Cardiac septum (tissue), 1 donor: ENCODE measurements around the gene WWC2. TPM values are rescaled to one million over a fixed set of nuclear protein-coding genes. Genes with fewer than 3 reads are reported as not detected.

ENCODE experiments used
- DNase-seq: peaks from one replicate; pipeline ENCODE4 v3.0.0-alpha.2; 2020; ENCODE audit warnings: low spot score
- intact Hi-C: fragments of 100-400 bp; cut with DNase I; formaldehyde crosslinking; loops from one replicate; pipeline ENCODE4 v1.14.0; 2022
- long read RNA-seq: library from polyadenylated mRNA; unstranded; transcript quantifications from one replicate; pipeline ENCODE4 v2.0.0, GENCODE V29; 2021
- total RNA-seq: library from RNA; stranded (reverse); fragmentation: NEBNext Ultra II Directional; extraction: Animal tissue kit (Norgen Biotek cat#: 25700); gene quantifications from one replicate; pipeline ENCODE4 v1.2.1, GENCODE V29; 2021
- donor health status: DM: no; HTN: no; CAD: no.

Gene WWC2
- 38.3 TPM for total RNA-seq
- long read RNA-seq, full-length matches to known transcripts = 23 of 43 reads
- long read RNA-seq, partial matches to known transcripts = 11 of 43 reads
- long read RNA-seq, other reads (novel, unspliced or antisense) = 9 of 43 reads

DNA sequence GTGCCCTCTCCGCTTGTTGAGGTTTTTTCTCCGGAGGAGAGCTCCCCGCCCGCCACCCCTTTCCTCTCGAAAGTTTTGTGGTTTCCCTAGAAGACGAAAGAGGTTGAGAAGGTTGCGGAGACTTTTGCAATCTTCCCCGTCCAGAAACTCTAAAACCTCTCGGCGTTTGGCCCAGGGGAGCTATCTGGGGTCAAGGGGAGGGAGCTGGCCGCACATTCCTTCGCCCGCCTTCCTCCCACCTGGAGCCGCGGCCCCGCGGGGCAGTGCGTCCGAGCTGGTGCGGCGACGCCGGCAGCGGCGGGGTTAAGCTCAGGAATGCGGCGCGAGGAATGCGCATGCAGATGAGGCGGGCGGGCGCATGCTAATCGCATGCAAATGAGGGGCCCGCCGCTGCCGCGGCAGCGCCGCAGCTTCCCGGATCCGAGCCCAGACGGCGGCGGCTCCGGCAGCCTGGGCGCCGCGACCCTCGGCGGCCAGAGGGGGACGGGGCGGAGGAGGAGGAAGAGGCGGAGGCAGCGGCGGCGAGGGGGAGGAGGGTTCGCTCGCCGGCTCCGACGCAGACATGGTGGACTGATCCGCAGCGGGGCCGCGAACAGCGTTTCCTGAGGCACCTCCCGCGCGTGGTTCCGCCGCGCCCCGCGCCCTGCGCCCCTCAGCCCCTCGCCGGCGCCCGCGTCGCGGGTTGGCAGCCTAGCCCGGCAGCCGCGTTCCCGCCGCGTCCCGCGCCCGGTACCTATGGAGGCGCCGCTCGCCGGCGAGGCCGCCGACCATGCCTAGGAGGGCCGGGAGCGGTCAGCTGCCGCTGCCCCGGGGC is at the start of gene WWC2:
WWC2 (plus strand) TSS at position 535 of the 814 bp plus-strand sequence; CDS start at position 770, 235 bp downstream.
- intact Hi-C loops = loop anchor here (5.0 to 10.0 kb wide), 3 partner anchors 43 to 406 kb away; partner anchors contain the start of gene ING2
- DNase-seq = peak; percentile 94

GRCh38 chr4:183053681-183054080 is 45.4 kb upstream of the WWC2 start:
- no peak for DNase-seq
- intact Hi-C loops = no loop called here

- intact Hi-C loops = no loop called here
- DNase-seq = no peak
These were observed 41.8 kb upstream of the WWC2 start for GRCh38 chr4:183057255-183057654.

DNA sequence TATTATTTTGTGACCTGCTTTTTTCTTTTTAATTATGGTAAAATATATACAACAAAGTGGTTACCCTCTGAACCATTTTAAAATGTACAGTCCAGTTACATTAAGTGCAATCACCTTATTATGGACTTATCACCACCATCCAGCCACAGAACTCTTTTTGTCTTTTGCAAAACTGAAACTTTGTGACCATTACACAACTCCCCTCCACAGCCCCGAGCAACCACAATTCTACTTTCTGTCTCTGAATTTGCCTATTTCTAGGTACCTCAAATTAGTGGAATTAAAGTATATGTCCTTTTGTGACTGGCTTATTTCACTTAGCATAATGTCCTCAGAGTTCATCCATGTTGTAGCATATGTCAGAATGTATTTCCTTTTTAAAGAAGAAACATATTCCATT is 39.3 kb upstream of the WWC2 start:
- DNase-seq = no peak
- intact Hi-C loops = no loop called here

DNA sequence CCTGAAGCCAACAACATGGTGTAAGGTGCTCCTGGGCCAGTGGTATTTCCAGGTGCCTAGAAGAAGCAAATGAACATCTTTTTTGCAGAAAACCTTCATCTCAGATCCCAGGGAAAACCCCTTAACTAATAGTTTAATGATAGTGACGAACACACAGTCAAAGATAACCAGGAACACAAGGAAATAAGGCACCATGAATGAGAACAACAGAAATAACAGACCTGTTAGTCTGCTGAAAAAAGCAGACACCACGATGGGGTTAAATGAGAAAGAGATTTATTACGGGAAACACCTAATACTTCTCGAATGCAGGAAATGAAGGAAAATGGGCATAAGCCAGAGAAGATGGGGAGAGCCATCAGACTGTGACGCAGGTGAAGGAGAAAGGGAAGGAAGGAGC is 30.6 kb upstream of the WWC2 start:
- DNase-seq = no peak
- intact Hi-C loops = no loop called here

- intact Hi-C loops = no loop called here
- no peak for DNase-seq
These were observed 27.8 kb upstream of the WWC2 start for GRCh38 chr4:183071222-183071621.

DNA sequence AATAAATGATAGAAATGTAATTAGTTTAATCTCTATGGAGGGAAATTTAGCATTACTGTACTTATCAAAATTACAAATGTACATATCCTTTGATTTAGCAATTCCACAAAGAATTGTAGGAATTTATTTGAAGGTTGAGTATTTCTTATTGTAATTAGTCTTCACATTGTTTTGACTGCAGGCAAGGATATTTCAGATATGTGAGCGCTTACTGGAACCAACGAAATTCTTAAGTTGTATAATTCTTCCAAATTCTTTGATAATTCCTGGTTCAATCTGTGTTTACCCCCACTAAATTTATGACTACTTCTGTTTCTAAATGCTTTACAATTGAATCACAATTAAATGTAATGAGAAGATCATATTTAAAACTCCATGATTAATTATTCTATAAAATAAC is 26.9 kb upstream of the WWC2 start:
- DNase-seq = no peak
- intact Hi-C loops = loop anchor here (2.0 kb wide), 1 partner anchor 185 kb away; no protein-coding TSS in a partner anchor

DNA sequence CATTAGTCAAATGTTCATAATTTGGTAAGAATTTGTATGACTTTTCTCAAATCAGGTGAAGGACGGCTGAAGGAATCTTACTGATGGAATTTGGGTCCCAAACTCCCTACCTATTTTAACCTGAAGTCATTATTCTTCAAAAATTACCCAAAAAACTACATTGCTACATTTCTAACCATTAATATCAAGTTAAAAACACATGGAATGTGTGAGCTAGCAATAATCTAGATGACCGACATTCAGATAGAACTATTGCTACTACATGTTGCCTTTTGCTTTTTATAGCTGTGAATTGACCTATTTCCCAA is 25.3 kb upstream of the WWC2 start:
- intact Hi-C loops = loop anchor here (2.0 kb wide), 1 partner anchor 183 kb away; no protein-coding TSS in a partner anchor
- DNase-seq = no peak

- DNase-seq = no peak
- intact Hi-C loops = no loop called here
These were observed 24.6 kb upstream of the WWC2 start for GRCh38 chr4:183074288-183074990.

DNA sequence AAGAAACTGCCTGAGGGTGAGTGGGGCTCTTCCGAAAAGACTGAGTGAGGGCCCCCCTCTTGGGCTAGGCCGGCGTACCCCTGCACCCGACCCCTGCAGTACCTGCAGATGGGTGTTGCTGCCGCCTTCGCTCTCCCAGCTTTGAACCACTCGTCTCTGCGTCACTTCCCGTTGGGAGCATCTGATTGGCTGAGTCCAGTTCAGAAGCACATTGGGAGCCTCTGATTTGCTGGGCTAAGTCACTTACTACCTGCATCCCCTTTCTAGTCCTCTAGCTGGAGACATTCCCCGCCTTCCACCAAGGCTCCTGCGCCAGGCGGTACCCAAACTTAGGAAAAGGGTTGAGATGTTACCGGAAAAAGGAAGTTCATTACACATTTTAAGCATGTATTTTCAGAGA is 20.4 kb upstream of the WWC2 start:
- DNase-seq = no peak
- intact Hi-C loops = no loop called here

GRCh38 chr4:183080372-183081115 is 18.5 kb upstream of the WWC2 start:
- intact Hi-C loops = no loop called here
- no peak for DNase-seq

DNA sequence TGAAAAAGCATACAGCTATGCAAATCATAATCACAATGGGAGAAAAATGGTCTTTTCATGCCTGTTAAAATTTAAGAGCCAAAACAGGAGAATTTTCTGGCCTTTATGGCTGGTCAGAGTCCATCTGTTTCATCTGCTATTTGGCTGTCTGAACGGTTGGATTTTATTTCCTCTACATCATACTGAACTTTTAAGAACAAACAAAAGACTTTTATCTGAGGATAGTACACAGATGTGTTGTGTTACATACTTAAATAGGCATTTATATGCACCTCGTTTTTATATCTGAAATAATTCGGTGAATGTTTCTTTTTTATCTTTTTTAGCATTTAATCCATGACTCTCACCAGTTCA is 18.0 kb upstream of the WWC2 start:
- no peak for DNase-seq
- intact Hi-C loops = no loop called here

DNA sequence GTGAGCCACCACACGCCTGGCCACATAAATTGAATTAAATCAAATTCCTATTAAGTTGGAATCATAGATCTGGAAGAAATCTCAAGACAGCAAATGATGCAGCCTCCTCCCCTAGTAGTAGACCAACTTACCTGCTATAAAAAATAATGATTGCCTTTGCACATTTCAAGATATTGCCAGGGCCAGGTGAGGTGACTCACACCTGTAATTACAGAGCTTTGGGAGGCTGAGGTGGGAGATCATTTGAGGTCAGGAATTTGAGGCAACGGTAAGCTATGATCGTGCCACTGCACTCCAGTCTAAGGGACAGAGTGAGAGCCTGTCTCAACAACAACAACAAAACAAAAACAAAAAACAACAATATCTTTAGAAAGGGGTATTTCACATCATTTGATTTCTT is 17.0 kb upstream of the WWC2 start:
- intact Hi-C loops = no loop called here
- no peak for DNase-seq

- intact Hi-C loops = loop anchor here (5.0 to 10.0 kb wide), 3 partner anchors 48 to 410 kb away; partner anchors contain the start of gene ING2
- no peak for DNase-seq
These were observed 4.5 kb upstream of the WWC2 start for GRCh38 chr4:183094393-183095198.

DNA sequence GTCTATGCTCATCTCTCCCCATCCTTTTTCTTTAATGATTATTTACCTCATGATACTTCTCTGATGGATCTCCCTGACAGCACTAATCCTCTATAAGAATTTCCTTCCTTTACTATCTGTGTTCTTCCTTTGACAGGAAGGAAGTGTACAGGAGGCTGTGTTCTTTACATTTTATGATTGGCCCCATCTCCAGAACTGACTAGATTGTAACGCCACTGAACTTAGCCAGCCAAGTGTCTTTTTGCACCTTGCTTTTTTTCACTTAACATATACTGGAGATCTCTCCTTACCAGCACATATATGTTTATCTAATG is 3.9 kb upstream of the WWC2 start:
- intact Hi-C loops = loop anchor here (5.0 to 10.0 kb wide), 3 partner anchors 47 to 410 kb away; partner anchors contain the start of gene ING2
- no peak for DNase-seq

- intact Hi-C loops = loop anchor here (5.0 to 10.0 kb wide), 3 partner anchors 46 to 408 kb away; partner anchors contain the start of gene ING2
- DNase-seq = no peak
These were observed 2.6 kb upstream of the WWC2 start for GRCh38 chr4:183096276-183096965.

- DNase-seq = no peak
- intact Hi-C loops = loop anchor here (5.0 to 10.0 kb wide), 3 partner anchors 45 to 407 kb away; partner anchors contain the start of gene ING2
These were observed 1.6 kb upstream of the WWC2 start for GRCh38 chr4:183097231-183098018.
